ENCODE measurements around the gene FARSA. TPM values are rescaled to one million over a fixed set of nuclear protein-coding genes. Genes with fewer than 3 reads are reported as not detected.

FARSA gene
- total and polyA plus RNA-seq, 2 of the 13 experiments (the other 11 are each of a cell fraction or from before 2014, with no cell fraction given), result 25.9 to 72.0 TPM

DNA sequence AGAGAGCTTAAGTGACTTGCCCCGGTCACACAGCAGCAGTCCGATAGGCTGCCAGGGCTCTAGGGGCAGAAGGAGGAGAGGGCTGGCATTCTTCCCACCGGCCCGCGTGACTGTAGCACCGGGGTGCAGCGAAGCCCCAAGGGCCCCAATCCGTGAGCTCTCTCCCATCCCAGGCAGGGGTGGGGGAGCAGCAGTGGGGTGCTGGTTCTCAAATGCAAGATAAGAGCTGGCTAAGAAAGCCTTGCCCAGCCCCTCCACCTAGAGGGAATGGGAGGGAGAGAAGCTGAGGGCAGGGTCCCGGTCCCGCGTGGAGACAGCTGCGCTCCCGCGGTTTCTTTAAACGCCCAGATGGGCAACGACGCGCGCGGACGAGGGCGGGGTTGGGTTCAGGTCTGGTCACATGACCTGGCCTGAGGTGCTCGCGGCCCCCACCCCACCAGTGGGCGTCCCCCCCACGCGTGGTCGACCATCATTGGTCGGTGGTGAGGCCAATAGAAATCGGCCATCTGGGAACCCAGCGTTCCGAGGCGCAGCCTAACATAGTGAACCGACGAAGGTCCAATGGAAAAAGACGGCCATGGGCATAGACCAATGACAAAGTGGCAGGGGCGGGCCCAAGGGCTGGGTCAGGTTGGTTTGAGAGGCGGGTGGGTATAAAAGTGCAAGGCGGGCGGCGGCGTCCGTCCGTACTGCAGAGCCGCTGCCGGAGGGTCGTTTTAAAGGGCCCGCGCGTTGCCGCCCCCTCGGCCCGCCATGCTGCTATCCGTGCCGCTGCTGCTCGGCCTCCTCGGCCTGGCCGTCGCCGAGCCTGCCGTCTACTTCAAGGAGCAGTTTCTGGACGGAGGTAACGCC is 4.6 kb upstream of the FARSA start, which contains the start of gene CALR (continued):
- TF ChIP-seq, protein P1, sequence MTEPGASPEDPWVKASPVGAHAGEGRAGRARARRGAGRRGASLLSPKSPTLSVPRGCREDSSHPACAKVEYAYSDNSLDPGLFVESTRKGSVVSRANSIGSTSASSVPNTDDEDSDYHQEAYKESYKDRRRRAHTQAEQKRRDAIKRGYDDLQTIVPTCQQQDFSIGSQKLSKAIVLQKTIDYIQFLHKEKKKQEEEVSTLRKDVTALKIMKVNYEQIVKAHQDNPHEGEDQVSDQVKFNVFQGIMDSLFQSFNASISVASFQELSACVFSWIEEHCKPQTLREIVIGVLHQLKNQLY (CRISPR knock-in tag; IDR thresholded peaks at IDR 0.05), result 0 out of 2 replicates have a peak, but pooled peaks have one; percentile 19
- peak; percentile 71; the same call in 1 of the 2 replicates for TF ChIP-seq CENPT (CRISPR knock-in tag; IDR thresholded peaks at IDR 0.05; ENCODE audit: low read depth)
- TF ChIP-seq PPARG (CRISPR knock-in tag; conservative IDR thresholded peaks at IDR 0.05), result no peak
- TF ChIP-seq, protein P2, sequence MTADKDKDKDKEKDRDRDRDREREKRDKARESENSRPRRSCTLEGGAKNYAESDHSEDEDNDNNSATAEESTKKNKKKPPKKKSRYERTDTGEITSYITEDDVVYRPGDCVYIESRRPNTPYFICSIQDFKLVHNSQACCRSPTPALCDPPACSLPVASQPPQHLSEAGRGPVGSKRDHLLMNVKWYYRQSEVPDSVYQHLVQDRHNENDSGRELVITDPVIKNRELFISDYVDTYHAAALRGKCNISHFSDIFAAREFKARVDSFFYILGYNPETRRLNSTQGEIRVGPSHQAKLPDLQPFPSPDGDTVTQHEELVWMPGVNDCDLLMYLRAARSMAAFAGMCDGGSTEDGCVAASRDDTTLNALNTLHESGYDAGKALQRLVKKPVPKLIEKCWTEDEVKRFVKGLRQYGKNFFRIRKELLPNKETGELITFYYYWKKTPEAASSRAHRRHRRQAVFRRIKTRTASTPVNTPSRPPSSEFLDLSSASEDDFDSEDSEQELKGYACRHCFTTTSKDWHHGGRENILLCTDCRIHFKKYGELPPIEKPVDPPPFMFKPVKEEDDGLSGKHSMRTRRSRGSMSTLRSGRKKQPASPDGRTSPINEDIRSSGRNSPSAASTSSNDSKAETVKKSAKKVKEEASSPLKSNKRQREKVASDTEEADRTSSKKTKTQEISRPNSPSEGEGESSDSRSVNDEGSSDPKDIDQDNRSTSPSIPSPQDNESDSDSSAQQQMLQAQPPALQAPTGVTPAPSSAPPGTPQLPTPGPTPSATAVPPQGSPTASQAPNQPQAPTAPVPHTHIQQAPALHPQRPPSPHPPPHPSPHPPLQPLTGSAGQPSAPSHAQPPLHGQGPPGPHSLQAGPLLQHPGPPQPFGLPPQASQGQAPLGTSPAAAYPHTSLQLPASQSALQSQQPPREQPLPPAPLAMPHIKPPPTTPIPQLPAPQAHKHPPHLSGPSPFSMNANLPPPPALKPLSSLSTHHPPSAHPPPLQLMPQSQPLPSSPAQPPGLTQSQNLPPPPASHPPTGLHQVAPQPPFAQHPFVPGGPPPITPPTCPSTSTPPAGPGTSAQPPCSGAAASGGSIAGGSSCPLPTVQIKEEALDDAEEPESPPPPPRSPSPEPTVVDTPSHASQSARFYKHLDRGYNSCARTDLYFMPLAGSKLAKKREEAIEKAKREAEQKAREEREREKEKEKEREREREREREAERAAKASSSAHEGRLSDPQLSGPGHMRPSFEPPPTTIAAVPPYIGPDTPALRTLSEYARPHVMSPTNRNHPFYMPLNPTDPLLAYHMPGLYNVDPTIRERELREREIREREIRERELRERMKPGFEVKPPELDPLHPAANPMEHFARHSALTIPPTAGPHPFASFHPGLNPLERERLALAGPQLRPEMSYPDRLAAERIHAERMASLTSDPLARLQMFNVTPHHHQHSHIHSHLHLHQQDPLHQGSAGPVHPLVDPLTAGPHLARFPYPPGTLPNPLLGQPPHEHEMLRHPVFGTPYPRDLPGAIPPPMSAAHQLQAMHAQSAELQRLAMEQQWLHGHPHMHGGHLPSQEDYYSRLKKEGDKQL (CRISPR knock-in tag; IDR thresholded peaks at IDR 0.05; ENCODE audit: low read depth), result no peak
- TF ChIP-seq ZNF235 (CRISPR knock-in tag; IDR thresholded peaks at IDR 0.05; ENCODE audit: borderline replicate concordance), result peak; percentile 63; the same call in 1 of the 2 replicates
- peak; percentile 71; the same call in 1 of the 2 replicates for TF ChIP-seq ARNTL (CRISPR knock-in tag; IDR thresholded peaks at IDR 0.05)
- no peak for TF ChIP-seq ADNP (CRISPR knock-in tag; IDR thresholded peaks at IDR 0.05)
- peak; percentile 95 for TF ChIP-seq ZNF782 (CRISPR knock-in tag; IDR thresholded peaks at IDR 0.05; ENCODE audit: borderline replicate concordance)
- TF ChIP-seq ZSCAN31 (CRISPR knock-in tag; IDR thresholded peaks at IDR 0.05; ENCODE audit: low read depth), result 0 out of 2 replicates have a peak, but pooled peaks have one; percentile 78
- 0 out of 2 replicates have a peak, but pooled peaks have one; percentile 44 for TF ChIP-seq PAWR (CRISPR knock-in tag; IDR thresholded peaks at IDR 0.05; ENCODE audit: borderline replicate concordance)
- TF ChIP-seq ZNF263 (CRISPR knock-in tag; IDR thresholded peaks at IDR 0.05), result peak; percentile 18; the same call in 1 of the 2 replicates
- TF ChIP-seq, protein P3, sequence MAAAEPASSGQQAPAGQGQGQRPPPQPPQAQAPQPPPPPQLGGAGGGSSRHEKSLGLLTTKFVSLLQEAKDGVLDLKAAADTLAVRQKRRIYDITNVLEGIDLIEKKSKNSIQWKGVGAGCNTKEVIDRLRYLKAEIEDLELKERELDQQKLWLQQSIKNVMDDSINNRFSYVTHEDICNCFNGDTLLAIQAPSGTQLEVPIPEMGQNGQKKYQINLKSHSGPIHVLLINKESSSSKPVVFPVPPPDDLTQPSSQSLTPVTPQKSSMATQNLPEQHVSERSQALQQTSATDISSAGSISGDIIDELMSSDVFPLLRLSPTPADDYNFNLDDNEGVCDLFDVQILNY (CRISPR knock-in tag; conservative IDR thresholded peaks at IDR 0.05), result peak; percentile 71
- TF ChIP-seq NR2C2 (CRISPR knock-in tag; IDR thresholded peaks at IDR 0.05; ENCODE audit: borderline replicate concordance), result peak; percentile 52; the same call in 1 of the 2 replicates
- TF ChIP-seq ZNF33A (CRISPR knock-in tag; IDR thresholded peaks at IDR 0.05; ENCODE audit: borderline replicate concordance), result no peak
- TF ChIP-seq ZEB1 (IDR thresholded peaks at IDR 0.05; ENCODE audit: insufficient replicate concordance, low read depth), result peak; percentile 58
- TF ChIP-seq, protein P4, sequence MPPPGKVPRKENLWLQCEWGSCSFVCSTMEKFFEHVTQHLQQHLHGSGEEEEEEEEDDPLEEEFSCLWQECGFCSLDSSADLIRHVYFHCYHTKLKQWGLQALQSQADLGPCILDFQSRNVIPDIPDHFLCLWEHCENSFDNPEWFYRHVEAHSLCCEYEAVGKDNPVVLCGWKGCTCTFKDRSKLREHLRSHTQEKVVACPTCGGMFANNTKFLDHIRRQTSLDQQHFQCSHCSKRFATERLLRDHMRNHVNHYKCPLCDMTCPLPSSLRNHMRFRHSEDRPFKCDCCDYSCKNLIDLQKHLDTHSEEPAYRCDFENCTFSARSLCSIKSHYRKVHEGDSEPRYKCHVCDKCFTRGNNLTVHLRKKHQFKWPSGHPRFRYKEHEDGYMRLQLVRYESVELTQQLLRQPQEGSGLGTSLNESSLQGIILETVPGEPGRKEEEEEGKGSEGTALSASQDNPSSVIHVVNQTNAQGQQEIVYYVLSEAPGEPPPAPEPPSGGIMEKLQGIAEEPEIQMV (CRISPR knock-in tag; IDR thresholded peaks at IDR 0.05; ENCODE audit: low read depth), result 0 out of 2 replicates have a peak, but pooled peaks have one; percentile 50
- no peak for TF ChIP-seq CCDC6 (CRISPR knock-in tag; IDR thresholded peaks at IDR 0.05)
- TF ChIP-seq CBX5 (CRISPR knock-in tag; IDR thresholded peaks at IDR 0.05; ENCODE audit: borderline replicate concordance), result 0 out of 2 replicates have a peak, but pooled peaks have one; percentile 16
- TF ChIP-seq ZFP36L2 (CRISPR knock-in tag; IDR thresholded peaks at IDR 0.05), result no peak
- TF ChIP-seq ZFP90 (CRISPR knock-in tag; IDR thresholded peaks at IDR 0.05; ENCODE audit: borderline replicate concordance), result 0 out of 2 replicates have a peak, but pooled peaks have one; percentile 29

All from HepG2 (cell line).